GM21423 (cell line): ENCODE data around the gene OLA1.

ENCODE experiments used
- ATAC-seq: cut with Tn5 transposase; IDR thresholded peaks from one replicate; pipeline ENCODE4 v1.9.1; 2021; ENCODE audit warnings: mild to moderate bottlenecking, moderate library complexity; ENCODE audit not compliant: unreplicated experiment

The OLA1 gene

DNA sequence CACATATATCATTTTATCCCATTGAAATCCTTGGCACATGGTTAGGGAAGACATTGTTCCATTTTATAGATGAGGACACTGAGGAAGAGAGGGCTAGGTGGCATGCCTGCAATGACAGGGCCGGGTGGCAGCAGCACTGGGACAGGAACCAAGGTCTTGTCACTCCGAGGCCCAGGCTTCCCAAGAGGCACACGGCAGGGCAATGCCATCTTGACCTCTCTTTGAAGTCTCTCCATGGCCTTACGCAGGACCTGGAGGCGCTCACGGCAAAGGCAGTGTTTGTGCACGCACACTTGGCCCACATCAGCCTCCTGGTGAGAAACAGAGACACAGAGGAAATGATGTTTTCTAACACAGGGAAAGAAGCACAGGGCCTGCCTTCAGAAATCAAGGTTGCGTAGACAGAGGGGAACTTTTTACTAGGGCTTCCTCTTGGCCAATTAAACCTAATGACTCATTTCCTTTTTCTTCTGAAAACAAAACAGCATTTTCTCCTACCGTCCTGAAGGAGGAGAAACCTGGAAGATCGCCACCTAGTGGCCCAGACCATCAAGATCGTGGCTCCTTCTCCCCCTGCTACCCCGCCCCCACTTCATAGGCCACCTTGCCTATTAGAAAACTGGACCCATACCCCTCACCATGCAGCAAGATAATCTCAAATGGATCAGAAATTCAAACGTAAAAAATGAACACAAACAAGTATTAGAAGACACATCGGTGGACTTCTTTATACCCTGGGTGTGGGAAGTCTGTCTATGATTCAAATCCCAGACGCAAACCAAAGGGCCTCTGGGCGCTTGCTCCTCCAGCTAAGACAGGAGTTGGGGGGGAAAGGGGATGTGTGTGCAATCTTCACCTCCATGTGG lies 208.5 kb downstream of the OLA1 start:
- ATAC-seq: peak; percentile 93

- ATAC-seq: no peak
These were observed 209.9 kb downstream of the OLA1 start for GRCh38 chr2:174038462-174038861.

- ATAC-seq: no peak
These were observed 211.5 kb downstream of the OLA1 start for GRCh38 chr2:174036825-174037224.

- ATAC-seq: no peak
These were observed 212.2 kb downstream of the OLA1 start for GRCh38 chr2:174035981-174036742.

DNA sequence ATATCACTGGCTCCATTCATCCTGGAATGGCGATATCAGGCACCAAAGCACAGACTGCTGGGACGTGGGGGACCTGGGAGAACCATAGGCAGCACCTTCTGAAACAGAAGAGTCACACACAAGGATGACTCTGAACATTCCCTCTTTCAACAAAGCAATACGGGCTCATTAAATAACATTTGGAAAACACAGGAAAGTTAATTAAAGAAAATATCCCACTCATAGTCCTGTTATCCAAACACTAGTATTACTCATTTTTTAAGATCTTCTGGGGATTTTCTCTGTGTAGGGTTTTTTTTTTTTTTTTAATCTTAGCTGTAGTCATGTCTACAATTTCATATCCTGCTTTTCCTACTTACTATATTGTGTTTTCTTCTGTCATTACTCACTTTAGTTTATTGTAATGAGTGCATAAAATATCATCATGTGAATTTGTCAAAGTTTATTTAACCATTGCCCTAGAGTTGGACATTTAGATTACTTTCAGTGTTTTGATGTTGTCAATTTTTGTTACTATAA lies 213.2 kb downstream of the OLA1 start:
- no peak for ATAC-seq

- ATAC-seq: no peak
These were observed 215.2 kb downstream of the OLA1 start for GRCh38 chr2:174033163-174033550.

- ATAC-seq: no peak
These were observed 217.1 kb downstream of the OLA1 start for GRCh38 chr2:174031226-174031625.

- no peak for ATAC-seq
These were observed 219.4 kb downstream of the OLA1 start for GRCh38 chr2:174028935-174029334.

DNA sequence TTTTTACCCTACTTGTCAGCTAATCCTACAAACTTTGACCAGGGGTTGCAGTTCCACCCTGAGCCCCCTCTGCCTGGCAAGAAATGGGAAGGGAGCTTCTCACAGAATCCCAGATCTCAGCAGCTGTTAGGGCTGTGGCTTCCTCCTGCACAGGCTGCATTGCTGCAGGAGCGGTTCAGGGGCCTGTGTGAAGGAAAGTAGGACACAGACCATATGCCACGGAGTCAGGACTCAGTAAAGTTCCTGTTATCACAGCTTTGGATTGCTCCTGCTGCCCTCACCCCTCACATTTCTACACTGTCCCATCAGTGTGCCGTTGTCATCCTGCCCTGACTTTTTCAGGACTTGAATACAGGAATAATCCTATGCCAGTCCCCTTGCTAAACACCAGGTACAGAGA lies 220.4 kb downstream of the OLA1 start:
- no peak for ATAC-seq

DNA sequence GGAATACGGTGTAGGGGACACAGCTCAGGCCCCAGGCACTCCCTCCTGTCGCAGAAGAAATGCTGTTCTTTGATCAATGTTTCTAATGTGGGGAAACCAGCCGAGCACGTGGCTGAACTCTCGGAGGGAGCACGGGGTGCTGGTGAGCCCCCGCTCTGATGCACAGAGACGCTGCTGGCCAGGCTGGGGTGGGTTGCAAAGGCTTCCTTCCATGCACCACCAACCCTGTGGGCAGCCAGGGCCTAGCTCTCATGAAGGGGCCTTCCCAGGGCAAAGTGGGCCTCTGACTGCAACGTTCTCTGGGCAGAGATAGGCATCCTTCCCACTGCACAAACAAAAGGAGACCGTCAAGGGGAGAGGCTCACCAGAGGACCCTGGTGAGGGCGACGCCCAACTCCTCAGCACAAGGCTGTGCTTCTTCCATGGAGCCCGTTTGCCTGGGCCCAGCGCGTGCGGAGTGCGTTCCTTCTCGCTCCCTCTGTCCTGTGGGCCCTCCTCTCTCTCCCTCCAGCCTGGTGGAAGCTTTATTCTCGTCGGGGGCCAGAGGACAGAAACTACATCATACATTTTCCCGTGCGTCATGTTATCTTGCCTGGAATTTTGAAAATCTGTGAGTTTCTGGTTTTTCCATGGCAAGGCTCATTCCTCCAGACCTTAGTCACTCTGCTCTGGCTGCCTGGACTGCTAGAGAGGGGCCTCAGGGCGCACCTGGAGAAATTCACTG lies 222.0 kb downstream of the OLA1 start:
- ATAC-seq: no peak

GRCh38 chr2:174025271-174026121 lies 222.8 kb downstream of the OLA1 start:
- no peak for ATAC-seq

DNA sequence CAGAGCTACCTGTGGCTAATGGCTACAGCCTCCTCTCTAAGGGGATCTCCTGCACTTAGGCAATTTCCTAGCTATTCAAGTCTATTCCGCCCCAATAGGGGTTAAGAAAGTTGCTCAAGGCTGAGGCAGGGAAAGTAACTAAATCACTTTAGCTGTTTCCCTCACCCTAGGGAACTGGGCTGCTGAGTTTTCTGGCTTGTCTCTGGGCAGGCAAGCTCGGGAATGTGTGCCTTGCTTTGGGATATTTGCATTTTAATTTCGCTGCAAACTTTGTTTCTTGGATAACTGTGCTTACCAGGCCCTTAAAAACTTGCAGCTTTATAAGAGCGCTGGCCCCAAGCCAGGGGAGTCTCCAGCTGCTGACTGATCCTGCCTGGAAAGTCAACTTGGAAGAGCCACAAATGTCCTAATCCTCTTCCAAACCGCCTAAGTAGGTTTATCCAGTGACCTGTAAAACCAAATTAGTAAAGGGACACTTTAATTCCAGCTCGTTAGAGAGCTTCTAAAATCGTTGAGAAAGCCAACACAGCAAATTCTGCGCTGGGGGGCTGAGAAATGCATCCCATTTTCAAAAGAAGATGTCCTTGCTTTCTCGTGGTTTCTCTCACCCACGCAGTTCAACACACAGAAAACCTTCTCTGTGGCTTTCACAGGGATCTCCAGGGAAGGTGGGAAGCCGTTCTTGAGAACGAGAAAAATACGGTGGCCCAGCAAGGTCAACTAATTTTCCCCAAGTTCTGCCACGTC lies 223.6 kb downstream of the OLA1 start:
- no peak for ATAC-seq

- ATAC-seq: no peak
These were observed 224.5 kb downstream of the OLA1 start for GRCh38 chr2:174023591-174024523.
